ENCODE results near the gene CYP3A5. TPM values are rescaled to one million over a fixed set of nuclear protein-coding genes. Genes with fewer than 3 reads are reported as not detected.
"Not testable (repeated sequence)": the region's sequence is repeated elsewhere in the genome, so short reads cannot be mapped to it uniquely, and the experiment has no call there.

Gene CYP3A5
- total and polyA plus RNA-seq, 2 of the 4 experiments (the other 2 are of a cell fraction), result not detected

GRCh38 chr7:99653754-99654153 lies 26.0 kb downstream of the CYP3A5 start:
- H3K4me2 ChIP-seq (ENCODE audit: low read depth, low read length), result no peak overlapping the region
- DNase-seq, result no peak
- H3K9me3 ChIP-seq (ENCODE audit: control insufficient read depth, insufficient read depth, low read length), result no peaks in the 10 kb centered on the region
- in situ Hi-C loops (cut with MboI; ENCODE audit: low sequenced_read_pairs) (no loop called here), intact Hi-C loops (cut with micrococcal nuclease) (no loop called here), dilution Hi-C loops (cut with HindIII; ENCODE audit: low sequenced_read_pairs, unreplicated experiment) (no loop called here)
- no peak overlapping the region for H4K5ac ChIP-seq (ENCODE audit: low read depth, low read length)
- H4K20me1 ChIP-seq (ENCODE audit: insufficient read depth, low read length), result no peaks in the 10 kb centered on the region
- H3K27ac ChIP-seq (ENCODE audit: insufficient read depth, low read length), result no peak overlapping the region
- no peak overlapping the region for H3K18ac ChIP-seq (ENCODE audit: low read depth, low read length)
- H4K8ac ChIP-seq (ENCODE audit: low read depth in 2 of 2, low read length in 2 of 2), result no peak overlapping the region
- H2BK20ac ChIP-seq (ENCODE audit: low read depth, low read length), result no peak overlapping the region
- CTCF ChIA-PET, result no interaction called here
- TF ChIP-seq FOS (IDR thresholded peaks at IDR 0.05; ENCODE audit: low read depth, low read length), result no peak
- H3K23ac ChIP-seq (ENCODE audit: low read depth, low read length), result no peak overlapping the region
- no peak overlapping the region for H2AK9ac ChIP-seq (replicated peaks; ENCODE audit: low read depth, low read length, poor library complexity)
- no peaks in the 10 kb centered on the region for H3K27me3 ChIP-seq (ENCODE audit: control insufficient read depth, insufficient read depth, low read length)
- no peak overlapping the region for H3K4me3 ChIP-seq (ENCODE audit: insufficient read depth, low read depth, low read length)
- H2BK5ac ChIP-seq (ENCODE audit: low read depth, low read length, poor library complexity, severe bottlenecking), result no peak overlapping the region
- no peak overlapping the region for H3K56ac ChIP-seq (ENCODE audit: extremely low read depth, insufficient read depth, low read length)
- POLR2A ChIA-PET (ENCODE audit: unreplicated experiment), result no interaction called here
- H3K4me1 ChIP-seq (ENCODE audit: control insufficient read depth, insufficient read depth, low read length), result no peaks in the 10 kb centered on the region
- H2BK15ac ChIP-seq (ENCODE audit: low read depth, low read length), result no peak overlapping the region
- no peaks in the 10 kb centered on the region for H3K36me3 ChIP-seq (ENCODE audit: control insufficient read depth, insufficient read depth, low read length)
- H3K9me1 ChIP-seq (ENCODE audit: insufficient read depth, low read length), result no peaks in the 10 kb centered on the region; the same call in 1 of the 2 replicates
- no peak overlapping the region for H3K14ac ChIP-seq (replicated peaks; ENCODE audit: low read depth, low read length)
- no CpG with 5 or more reads among the region's 3 CpGs for WGBS, 2 experiments (ENCODE audit: extremely low coverage in 2 of 2, insufficient read length in 1 of 2)
- no peak overlapping the region for H4K91ac ChIP-seq (ENCODE audit: insufficient read depth, low read depth, low read length)
- no peak overlapping the region for H3K9ac ChIP-seq (ENCODE audit: low read depth, low read length)
- no peak overlapping the region for H2AFZ ChIP-seq (replicated peaks; ENCODE audit: low read length, poor library complexity)
- no peak overlapping the region for H2AK5ac ChIP-seq (ENCODE audit: low read depth, low read length)
- no peaks in the 10 kb centered on the region for H3K79me1 ChIP-seq (ENCODE audit: low read depth in 1 of 2, low read length in 2 of 2)
- ATAC-seq (ENCODE audit: low read depth), result no peak
- H3K4ac ChIP-seq (ENCODE audit: low read depth, low read length), result no peak overlapping the region
- no peak overlapping the region for H2BK120ac ChIP-seq (ENCODE audit: low read depth, low read length)
- BruUV-seq (replicated peaks), result no TSS peak

GRCh38 chr7:99653269-99653668 lies 26.5 kb downstream of the CYP3A5 start:
- H3K9me1 ChIP-seq (ENCODE audit: insufficient read depth, low read length); H3K27me3 ChIP-seq (ENCODE audit: control insufficient read depth, insufficient read depth, low read length); in situ Hi-C loops (cut with MboI; ENCODE audit: low sequenced_read_pairs); POLR2A ChIA-PET (ENCODE audit: unreplicated experiment); H2BK120ac ChIP-seq (ENCODE audit: low read depth, low read length); H2AK5ac ChIP-seq (ENCODE audit: low read depth, low read length); H3K4me1 ChIP-seq (ENCODE audit: control insufficient read depth, insufficient read depth, low read length); H4K8ac ChIP-seq (ENCODE audit: low read depth in 2 of 2, low read length in 2 of 2); dilution Hi-C loops (cut with HindIII; ENCODE audit: low sequenced_read_pairs, unreplicated experiment); intact Hi-C loops (cut with micrococcal nuclease); H2AK9ac ChIP-seq (replicated peaks; ENCODE audit: low read depth, low read length, poor library complexity); H4K91ac ChIP-seq (ENCODE audit: insufficient read depth, low read depth, low read length); H2BK15ac ChIP-seq (ENCODE audit: low read depth, low read length); CTCF ChIA-PET; H2BK5ac ChIP-seq (ENCODE audit: low read depth, low read length, poor library complexity, severe bottlenecking); H2AFZ ChIP-seq (replicated peaks; ENCODE audit: low read length, poor library complexity); ATAC-seq (ENCODE audit: low read depth); DNase-seq; H3K14ac ChIP-seq (replicated peaks; ENCODE audit: low read depth, low read length); H3K56ac ChIP-seq (ENCODE audit: extremely low read depth, insufficient read depth, low read length); H3K4me3 ChIP-seq (ENCODE audit: insufficient read depth, low read depth, low read length); H3K4ac ChIP-seq (ENCODE audit: low read depth, low read length); H4K20me1 ChIP-seq (ENCODE audit: insufficient read depth, low read length); H3K79me1 ChIP-seq (ENCODE audit: low read depth in 1 of 2, low read length in 2 of 2); H3K9ac ChIP-seq (ENCODE audit: low read depth, low read length); H3K18ac ChIP-seq (ENCODE audit: low read depth, low read length); H3K9me3 ChIP-seq (ENCODE audit: control insufficient read depth, insufficient read depth, low read length); H3K27ac ChIP-seq (ENCODE audit: insufficient read depth, low read length); H2BK20ac ChIP-seq (ENCODE audit: low read depth, low read length); H4K5ac ChIP-seq (ENCODE audit: low read depth, low read length); H3K36me3 ChIP-seq (ENCODE audit: control insufficient read depth, insufficient read depth, low read length); H3K23ac ChIP-seq (ENCODE audit: low read depth, low read length); BruUV-seq (replicated peaks); H3K4me2 ChIP-seq (ENCODE audit: low read depth, low read length): not testable (repeated sequence)
- no CpG with 5 or more reads among the region's 4 CpGs for WGBS, 2 experiments (ENCODE audit: extremely low coverage in 2 of 2, insufficient read length in 1 of 2)

All from IMR-90 (cell line).